ENCODE measurements around the gene TBL3.
"Not testable (repeated sequence)": the region's sequence is repeated elsewhere in the genome, so short reads cannot be mapped to it uniquely, and the experiment has no call there.

The TBL3 gene

DNA sequence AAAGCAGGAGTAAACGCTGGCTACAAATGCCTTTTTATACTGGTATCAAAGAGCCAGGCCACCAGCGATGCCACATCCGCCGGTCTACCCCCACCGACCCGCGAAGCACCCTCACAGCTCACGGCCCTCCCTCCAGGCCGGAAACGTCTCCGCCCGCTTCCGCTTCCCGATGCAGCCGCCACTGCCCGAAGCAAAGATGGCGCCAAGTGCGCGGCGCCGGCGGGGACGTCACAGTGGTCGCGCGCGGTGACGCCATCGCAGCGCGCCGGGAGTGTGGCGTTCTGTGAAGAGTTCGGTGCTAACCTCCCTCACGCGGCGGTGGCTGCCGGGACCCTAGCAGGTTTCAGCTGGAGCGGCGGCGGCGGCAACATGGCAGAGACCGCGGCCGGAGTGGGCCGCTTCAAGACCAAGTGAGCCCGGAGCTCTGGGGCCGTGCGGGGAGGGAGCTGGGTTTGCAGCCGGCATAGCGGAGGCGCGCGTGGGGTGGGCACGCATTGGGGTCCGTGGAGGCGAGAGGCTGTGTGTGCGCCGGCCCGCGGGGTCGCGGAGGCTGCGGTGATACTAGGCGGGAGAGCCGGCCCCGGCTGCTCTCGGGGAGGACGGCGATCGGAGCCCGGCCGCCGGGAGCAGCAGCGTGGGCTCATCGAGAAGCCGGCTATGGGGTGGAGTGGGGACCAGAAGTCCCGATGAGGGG, at the start of gene TBL3:
Gene TBL3 (plus strand): TSS at position 258 of the 694 bp plus-strand sequence. CDS start 112 bp downstream, at position 370.
- peak; percentile 92 for DNase-seq (ENCODE audit: low spot score)

DNA sequence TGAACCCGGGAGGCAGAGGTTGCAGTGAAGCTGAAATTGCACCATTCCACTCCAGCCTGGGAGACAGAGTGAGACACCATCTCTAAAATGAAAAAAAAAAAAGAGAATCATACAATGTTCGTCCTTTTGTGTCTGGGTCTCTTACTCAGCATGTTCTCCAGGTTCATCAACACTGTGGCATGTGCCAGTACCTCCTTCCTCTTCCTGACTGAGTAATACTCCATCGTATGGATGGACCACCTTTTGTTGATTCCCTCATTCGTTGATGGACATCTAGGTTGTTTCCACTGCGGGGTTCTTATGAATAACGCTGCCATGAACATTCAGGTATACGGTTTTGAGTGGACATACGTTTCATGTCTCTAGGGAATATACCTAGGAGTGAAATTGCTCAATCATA, 49.5 kb upstream of the TBL3 start:
- DNase-seq (ENCODE audit: low spot score), result no peak

DNA sequence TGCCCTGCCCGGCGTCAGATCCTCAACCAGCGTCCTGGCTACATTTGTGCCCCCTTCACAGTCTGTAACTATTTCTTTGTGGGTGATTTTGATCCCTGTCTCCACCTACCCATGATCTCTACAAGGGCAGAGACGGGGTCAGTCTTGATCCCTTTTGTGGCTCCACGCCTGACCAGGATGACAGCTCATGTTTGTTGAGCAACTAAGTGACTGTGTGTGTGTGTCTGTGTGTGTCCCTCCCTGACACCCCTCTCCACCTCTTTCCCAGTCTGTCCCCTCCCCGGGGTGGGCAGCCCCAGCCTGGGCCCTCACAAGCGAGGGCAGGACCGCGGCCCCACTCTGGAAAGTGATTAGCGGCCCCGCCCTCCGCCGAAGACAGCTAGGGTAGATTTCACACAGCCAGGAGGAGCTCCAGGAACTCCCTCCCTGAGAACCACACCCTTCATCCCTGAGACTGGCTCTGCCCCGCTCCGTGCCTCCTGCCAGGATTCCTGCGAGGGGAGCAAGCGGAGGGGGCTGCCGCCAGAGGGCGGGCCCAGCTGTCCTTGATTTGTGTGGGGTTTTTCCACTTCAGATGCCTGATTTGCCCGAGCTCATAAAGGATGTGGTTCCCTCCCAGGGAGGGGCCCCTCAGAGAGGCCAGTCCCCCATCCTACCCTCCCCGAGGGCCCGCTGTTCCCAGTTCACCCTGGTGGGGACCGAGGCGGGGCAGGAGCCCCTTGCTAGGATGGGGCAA, 48.4 kb upstream of the TBL3 start:
- no peak for DNase-seq (ENCODE audit: low spot score)

DNA sequence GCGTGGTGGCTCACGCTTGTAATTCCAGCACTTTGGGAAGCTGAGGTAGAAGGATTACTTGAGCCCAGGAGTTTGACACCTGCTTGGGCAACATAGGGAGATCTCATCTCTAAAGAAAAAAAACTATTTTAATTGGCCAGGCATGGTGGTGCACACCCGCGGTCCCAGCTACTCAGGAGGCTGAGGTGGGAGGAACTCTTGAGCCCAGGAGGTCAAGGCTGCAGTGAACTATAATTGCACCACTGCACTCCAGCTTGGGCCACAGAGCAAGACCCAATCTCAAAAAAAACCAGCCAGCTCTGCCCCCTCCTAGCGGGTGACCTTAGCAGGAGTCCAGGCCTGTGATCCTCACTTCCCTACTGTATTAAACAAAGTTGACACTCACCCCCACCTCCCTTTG, 47.8 kb upstream of the TBL3 start:
- DNase-seq (ENCODE audit: low spot score), result no peak

DNA sequence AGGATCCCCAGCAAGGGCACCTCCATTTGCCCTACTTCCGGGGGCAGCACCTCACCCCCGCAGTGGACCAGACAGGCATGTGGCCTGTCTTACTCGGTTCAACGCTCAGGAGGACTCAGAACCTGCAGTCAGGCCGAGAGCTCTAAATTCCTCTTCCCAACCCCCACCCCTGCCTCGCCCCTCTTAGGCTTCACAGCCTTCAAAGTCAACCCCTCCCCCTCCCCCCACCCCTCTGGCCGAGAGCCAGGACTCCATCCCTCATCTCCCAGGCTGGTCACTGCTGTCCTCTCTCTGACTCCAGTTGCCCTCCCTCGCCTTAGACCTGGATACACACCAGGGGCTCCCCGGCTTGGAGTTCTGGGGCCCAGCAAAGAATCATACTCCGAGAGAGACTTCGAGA, 45.6 kb upstream of the TBL3 start:
- no peak for DNase-seq (ENCODE audit: low spot score)

DNA sequence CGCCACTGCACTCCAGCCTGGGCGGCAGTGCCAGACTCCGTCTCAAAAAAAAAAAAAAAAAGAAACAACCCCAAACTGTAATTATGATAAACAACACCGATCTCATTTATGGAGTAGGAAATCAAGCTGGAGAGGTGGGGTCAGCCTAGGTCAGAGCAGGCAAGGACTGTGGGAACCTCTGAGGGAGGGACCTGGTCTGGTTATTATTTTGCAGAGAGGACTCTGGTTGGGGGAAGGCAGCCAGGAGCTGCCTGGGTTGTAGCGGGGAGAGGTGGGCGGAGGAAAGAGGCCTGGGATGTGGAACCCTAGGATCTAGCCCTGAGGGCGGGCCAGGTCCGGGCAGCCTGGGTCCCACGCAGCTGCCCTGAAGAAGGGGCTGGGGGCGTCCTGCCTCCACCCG, 42.7 kb upstream of the TBL3 start:
- DNase-seq (ENCODE audit: low spot score), result no peak

DNA sequence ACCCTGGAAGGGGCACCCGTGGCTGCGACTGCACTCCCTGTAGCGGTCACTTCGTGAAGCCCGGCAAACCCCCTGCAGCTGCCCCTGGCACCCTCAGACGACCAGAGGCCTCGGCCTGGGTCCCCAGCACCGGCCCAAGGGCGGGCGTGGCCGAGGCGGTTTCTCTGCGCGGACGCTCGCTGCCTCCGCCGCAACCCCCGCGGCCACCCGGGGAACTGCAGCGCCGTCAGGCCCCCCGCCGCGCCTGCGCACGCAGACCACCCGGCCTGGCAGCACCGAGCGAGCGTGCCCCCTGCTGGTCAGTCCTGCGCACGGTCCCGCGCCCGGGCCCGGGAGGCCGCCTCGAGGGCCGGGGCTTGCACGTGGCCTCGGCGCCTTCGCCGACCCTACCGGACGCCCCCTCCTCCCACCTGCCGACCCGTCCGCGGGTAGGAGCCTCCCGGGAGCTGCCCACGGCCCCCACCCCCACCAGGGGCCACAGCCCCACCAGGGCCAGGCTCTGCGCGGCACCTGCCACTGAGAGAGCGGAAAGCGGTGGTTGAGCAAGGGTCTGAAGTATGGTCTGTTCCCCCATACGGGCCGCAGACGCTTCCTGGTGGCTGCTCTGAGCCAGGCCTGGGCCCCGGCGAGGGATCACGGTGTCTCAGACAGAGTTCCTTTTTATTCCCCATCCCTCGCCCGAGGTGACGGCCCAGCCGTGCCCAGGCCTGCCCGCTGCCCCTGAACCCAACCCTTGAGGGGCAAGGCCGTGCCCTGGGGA, 42.1 kb upstream of the TBL3 start:
- DNase-seq (ENCODE audit: low spot score), result peak; percentile 83

DNA sequence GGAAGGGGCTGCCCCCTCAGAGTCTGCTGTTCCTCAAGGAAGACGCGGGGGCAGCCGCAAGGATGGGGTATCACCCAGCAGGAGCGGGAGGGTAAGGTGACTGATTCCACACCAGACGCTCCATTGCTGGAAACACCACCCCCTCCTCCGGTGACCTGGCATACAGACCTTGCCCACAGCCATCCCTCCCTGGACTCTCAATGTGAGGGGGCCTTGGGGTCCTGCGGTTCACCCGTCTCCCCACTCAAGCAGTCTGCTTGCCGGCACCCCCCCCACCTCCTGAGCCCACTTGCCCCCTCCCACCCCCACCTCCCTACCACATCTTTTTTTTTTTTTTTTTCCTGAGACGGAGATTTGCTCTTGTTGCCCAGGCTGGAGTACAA, 41.5 kb upstream of the TBL3 start:
- DNase-seq (ENCODE audit: low spot score), result no peak

DNA sequence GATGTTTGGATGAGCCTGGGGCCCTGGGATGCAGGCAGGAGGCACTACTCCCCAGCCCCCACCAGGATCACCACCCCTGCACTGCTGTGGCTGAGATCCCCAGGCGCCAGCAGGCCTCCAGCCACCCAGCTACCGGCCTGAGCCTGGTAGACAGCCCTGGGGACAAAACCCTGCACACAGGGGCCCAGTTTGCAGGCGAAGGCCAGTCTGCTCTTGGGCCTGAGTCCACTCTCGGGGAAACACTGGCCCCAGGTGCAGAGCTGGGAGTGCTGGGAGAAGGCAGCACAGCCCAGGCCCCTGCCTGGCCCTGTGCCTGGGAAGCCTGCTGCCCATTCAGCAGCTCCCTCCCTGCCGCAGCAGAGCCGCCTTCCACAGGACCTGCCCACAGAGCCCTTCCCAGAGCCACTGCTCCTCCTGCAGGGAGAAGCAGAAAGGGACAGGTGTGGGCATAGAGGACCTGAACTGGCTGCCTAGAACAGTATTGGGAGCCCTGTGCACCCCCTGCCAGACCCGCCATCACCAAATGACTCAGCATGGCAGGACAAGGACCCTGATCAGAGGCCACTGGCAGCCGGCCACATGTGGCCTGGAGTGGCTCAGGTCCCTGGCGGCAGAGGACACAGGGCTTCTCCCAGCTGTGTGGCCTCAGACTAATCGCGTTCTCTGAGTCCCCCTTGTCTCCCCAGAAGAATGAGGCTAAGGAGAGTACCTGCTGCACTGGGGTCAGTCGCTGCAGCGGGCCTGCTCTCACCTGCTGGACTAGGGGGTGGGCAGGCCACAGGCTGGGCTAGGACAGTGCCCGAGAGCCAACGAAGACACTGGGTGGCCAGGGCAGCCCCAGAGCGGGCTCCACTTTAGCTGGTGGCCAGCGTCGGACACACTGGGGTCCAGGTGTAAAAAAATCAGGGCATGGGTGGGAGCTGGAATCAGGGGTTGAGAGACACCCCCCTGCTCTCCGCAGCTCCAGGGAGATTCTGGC, 39.5 kb upstream of the TBL3 start:
- DNase-seq (ENCODE audit: low spot score), result no peak

DNA sequence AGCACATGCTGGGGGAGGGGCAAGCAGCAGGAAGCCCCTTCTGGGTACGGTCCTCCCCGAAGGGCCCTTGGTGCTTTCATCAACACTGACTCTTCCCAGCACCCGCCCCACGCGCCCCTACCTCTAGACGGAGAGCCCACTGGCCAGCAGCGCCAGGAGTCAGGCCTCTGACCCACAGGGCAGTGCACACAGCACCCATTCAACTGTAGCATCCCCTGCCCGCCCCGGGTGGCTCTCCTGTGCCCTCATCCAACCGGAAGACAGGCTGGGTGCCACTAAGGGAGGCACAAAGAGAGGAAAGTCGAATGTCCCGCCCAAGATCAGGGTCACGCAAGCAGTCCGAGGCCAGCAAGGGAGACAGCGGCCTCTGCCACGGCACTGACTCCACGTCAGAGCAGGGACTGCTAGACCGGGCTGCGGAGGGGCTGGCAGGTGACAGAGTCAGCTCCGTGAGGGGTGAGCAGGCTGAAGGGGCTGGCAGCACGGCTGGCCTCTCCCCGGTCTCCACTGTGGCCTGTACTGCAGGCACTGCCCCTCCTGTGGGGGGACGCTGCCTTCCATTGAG, 38.7 kb upstream of the TBL3 start:
- no peak for DNase-seq (ENCODE audit: low spot score)

DNA sequence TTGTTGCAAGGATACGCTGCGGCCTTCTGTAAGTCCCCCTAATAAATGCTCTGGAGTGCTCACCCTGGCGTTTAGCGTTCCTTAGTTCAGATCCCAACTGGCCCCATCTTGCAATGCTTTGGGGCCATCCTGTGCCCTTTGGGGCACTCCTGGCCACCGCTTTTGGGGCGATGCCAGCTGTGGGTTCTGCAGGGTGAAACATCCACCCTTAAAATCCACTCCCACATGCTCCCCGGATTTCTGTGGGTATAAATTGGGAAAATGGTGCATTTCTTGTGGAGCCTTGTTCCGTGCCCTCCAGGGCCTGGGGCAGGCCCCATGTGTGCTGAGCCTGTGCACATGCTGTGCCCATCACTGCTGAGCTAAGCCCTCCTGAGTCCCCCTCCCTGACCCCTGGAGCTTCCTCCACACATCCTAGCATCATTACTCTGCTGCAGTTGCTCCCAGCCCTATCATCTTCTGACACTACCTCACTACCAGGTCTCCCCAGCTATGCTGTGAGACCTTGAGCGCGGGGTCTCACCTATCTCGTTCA, 34.8 kb upstream of the TBL3 start:
- no peak for DNase-seq (ENCODE audit: low spot score)

DNA sequence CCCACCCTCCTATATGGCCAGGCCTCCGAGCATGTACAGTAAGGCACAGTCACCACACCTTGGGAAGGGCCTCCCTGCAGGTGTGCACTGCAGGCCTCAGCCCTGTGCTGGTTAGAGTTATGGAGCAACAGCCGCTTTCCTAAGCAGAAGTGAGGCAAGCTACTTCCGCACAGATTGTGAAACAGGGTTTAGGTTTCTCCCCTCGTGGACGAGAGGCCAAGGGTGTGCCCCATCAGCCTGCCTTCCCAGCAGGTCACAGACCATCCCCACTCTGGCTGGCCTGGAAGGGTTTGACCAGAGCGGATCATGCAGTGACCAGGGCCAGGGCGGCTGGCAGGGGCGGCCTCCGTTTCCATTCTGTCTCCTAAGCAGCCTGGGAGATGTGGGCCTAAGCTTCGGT, 33.5 kb upstream of the TBL3 start:
- DNase-seq (ENCODE audit: low spot score), result no peak

DNA sequence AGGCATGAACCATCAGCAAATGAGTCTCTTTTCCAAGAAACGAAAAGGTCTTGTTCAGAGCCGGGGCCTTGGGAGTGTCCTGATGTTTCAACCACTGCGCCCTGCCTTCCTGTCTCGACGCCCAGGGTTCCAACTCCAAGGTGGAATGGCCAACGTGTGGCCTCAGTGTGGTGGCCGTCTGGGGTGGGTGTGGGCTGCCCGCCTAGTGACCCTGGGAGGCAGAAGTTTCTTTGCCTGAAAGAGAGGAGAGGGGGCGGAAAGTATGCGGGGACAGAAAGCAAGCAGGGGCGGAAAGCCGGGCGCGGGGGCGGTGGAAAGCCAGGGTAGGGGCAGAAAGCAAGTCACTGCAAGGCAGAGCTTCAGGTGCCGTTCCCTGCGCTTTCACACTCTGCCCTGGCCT, 32.9 kb upstream of the TBL3 start:
- no peak for DNase-seq (ENCODE audit: low spot score)

DNA sequence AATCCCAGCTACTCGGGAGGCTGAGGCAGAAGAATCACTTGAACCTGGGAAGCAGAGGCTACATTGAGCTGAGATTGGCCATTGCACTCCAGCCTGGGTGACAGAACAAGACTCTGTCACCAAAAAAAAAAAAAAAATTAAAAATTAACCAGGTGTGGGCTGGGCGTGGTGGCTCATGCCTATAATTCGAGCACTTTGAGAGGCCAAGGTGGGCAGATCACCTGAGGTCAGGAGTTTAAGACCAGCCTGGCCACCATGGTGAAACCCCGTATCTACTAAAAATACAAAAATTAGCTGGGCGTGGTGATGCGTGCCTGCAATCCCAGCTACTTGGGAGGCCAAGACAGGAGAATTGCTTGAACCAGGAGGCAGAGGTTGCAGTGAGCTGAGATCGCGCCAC, 32.0 kb upstream of the TBL3 start:
- DNase-seq (ENCODE audit: low spot score), result not testable (repeated sequence)

DNA sequence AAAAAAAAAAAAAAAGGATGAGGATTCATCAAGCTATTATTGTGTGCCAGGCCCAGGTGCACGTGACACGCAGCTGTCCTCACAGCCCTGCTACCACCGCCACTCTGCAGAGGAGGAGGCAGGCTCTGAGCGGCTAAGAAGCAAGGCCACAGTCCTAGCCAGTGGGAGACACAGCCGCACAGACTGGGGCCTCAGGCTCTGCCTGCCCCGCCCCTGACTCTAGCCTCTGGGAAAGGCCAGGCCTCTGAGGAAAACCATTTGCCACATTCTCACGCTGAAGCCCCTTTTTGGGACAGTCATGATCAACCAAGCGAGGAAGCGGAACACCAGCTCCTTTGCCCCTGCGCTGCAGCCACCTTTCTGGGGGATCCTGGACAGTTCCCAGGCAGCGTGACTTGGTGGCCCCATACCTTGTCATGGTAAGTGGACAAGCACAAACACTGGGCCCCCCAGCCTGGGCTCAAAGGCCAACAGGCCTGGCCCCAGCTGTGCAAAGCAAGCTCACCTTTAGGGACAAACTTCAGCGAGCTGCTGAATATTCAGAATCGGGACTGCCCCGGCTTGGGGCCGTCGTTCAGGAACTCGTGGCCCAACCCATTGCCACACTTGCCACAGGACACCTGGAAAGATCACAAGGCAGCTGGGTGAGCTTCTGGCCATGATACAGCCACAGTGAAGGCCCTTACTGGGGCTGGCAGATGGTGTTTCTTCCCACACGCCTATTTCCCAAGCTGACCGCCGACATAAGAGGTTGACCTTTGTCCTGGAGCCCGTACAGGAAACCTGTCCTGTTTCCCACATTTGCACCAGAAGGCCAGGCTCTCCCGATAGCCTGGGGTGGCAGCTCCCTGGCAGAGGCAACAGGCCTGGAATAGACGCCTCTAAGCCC, 31.3 kb upstream of the TBL3 start:
- DNase-seq (ENCODE audit: low spot score), result no peak

DNA sequence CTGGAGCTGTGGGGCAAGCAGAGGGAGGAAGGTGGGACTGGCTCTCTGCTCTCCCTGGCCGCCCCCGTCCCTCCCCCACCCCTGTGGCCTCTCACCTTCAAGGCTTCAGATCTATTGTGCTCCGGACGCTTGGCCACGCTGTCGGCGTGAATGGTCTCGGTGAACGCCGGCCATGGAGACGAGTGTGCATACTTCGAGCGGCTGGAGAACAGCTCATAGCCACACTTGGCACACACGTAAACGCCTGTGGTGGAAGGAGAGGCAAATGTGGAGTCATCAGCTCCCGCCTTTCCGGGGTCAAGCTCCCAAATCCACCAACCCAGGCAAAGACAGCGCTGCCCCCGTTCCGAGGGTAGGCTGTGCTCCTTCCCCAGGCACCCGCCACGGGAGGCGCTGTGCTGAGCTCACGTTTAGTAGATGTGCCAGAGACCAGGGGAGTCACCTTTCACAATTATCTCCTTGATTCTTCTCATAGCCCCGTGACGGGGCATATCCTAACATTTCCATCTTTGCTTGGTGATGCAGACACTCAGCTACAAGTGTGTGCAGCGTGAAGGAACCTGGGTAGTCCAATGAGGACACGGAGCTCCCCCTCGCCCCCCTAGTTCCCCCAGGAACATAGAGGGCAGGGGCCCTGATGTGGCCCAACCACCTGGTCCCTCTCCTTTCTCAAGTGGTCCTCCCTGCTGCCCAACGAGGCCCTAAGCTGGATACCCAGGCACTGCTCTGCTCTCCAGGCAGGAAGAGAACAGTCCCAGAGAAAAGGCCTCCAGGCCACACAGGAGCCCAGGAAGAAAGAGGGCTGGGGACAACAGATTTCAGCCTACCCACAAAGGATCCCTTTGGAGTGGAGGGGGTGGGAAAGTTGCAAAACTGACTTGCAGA, 30.4 kb upstream of the TBL3 start:
- DNase-seq (ENCODE audit: low spot score), result no peak

DNA sequence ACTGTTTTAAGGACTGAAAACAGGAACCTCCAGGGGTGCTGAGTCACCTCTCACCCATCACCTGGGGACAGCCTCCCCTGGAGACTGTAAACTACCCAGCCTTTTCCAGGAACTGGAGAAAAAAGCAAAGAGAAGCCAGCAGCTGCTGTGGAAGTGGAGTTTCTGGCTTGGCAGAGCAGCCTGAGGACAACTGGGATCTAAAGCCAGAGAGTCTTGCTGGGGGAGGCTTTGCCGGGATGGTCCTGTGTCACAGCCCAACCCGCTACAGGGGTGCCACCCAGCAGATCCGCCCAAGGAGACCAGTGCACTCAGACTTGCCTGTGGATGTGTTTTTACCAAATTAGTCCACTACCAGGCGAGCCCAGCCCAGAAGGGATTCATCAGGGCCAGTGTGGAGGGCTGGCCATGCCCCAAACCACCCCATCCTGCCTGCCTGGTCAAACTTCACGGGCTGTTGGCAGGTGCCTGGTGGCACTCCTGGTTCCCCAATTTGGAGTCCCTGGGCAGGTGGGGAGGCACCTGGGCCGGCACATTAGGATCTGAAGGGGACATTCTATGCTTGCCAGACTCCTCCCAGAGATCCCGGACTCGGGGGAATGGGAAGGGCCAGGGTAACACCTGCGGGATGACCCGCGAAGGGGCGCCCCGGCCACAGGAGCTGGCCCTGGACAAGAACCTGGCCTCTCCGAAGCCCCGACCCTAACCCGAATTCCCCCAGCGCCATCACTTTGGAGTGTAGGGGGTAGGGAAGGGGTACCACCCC, 29.6 kb upstream of the TBL3 start:
- no peak for DNase-seq (ENCODE audit: low spot score)

Data from hematopoietic multipotent progenitor cell treated with erythropoietin and hydrocortisone succinate and interleukin-3 and kit ligand, for 15 days (in vitro differentiated cells).